ENCODE results near the gene NCOA7.
A peak's percentile ranks its signal among the peaks of the same experiment; 100 is the strongest.

The NCOA7 gene, protein sequence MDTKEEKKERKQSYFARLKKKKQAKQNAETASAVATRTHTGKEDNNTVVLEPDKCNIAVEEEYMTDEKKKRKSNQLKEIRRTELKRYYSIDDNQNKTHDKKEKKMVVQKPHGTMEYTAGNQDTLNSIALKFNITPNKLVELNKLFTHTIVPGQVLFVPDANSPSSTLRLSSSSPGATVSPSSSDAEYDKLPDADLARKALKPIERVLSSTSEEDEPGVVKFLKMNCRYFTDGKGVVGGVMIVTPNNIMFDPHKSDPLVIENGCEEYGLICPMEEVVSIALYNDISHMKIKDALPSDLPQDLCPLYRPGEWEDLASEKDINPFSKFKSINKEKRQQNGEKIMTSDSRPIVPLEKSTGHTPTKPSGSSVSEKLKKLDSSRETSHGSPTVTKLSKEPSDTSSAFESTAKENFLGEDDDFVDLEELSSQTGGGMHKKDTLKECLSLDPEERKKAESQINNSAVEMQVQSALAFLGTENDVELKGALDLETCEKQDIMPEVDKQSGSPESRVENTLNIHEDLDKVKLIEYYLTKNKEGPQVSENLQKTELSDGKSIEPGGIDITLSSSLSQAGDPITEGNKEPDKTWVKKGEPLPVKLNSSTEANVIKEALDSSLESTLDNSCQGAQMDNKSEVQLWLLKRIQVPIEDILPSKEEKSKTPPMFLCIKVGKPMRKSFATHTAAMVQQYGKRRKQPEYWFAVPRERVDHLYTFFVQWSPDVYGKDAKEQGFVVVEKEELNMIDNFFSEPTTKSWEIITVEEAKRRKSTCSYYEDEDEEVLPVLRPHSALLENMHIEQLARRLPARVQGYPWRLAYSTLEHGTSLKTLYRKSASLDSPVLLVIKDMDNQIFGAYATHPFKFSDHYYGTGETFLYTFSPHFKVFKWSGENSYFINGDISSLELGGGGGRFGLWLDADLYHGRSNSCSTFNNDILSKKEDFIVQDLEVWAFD

GRCh38 chr6:125790358-125791150, at the start of gene NCOA7:
TSS of gene NCOA7 (plus strand) at chr6:125790960. CDS start at chr6:125815355, 24,395 bp downstream.
- DNase-seq: no peak

DNA sequence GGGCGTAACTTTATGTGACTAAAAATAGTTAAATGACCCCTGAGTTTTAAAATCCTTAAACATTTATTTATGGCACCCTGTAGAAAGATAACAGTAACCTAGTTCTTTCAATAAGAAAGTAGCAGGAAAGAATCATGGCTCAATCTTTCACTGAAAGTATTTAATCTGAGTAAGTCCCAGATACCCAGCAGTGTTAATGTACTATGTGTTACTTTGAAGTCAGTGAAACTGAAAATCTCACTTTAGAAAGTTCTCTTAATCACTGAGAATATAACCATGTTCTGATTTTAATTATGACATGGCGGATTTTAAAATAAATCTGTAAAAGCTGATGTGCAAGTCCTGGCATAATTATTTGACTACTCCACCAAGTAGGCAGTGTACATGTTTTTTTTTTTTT, 49.4 kb upstream of the NCOA7 start:
- no peak for DNase-seq

DNA sequence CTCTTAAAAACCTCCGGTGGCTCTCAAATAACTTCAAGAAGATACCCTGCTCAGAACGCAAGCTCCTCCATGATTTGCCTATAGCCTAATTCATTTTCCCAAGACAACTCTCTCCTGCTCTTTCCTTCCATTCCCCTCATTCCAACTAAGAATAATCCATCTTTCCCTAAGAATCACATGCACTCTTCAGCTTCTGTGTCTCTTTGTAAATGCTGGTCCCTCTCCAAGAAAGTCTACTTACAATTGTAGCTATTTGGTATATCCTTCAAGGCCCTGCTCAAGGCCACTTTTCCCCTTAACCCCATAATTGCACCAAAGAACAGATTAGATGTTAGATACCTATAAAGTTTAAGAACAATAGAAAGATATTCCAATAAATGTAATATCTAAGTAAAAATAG, 48.7 kb upstream of the NCOA7 start:
- DNase-seq: no peak

GRCh38 chr6:125742464-125743120, 48.2 kb upstream of the NCOA7 start:
- DNase-seq: no peak

GRCh38 chr6:125743604-125744003, 47.2 kb upstream of the NCOA7 start:
- DNase-seq: no peak

DNA sequence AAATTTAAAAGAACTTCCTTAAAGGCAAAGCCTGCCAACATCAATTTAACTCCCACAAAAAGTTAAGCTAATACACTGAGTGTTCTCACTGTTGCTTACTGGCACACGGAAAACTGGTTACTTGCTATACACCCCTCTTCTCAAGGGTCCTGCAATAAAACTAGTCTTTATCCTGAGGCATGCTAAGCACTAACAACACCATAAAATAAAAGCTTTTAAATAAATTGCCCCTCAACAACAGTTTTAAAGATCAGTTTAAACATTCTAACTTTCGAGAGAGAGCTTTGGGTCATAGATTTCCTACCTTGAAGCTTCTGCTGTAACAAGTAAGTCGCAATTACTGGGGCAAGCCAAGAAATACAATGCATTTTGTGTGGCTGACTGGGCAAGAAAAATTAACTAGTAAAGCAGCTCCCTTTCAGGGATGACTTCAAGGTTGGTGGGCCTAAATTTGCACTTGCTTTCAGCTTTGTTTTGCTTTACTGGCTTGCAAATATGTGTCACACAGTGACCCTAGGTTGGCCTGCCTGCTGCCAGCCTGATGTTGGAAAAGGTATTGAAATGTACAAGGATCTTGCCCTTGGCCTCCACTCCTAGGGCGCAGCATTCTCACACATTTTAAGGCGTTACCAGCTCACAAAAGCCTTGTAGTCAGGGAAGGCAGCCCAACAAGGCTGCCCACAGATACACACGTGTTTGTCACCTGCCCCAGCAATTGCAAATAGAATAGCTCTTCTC, 45.3 kb upstream of the NCOA7 start:
- no peak for DNase-seq

- no peak for DNase-seq
These were observed 44.7 kb upstream of the NCOA7 start for GRCh38 chr6:125746019-125746414.

DNA sequence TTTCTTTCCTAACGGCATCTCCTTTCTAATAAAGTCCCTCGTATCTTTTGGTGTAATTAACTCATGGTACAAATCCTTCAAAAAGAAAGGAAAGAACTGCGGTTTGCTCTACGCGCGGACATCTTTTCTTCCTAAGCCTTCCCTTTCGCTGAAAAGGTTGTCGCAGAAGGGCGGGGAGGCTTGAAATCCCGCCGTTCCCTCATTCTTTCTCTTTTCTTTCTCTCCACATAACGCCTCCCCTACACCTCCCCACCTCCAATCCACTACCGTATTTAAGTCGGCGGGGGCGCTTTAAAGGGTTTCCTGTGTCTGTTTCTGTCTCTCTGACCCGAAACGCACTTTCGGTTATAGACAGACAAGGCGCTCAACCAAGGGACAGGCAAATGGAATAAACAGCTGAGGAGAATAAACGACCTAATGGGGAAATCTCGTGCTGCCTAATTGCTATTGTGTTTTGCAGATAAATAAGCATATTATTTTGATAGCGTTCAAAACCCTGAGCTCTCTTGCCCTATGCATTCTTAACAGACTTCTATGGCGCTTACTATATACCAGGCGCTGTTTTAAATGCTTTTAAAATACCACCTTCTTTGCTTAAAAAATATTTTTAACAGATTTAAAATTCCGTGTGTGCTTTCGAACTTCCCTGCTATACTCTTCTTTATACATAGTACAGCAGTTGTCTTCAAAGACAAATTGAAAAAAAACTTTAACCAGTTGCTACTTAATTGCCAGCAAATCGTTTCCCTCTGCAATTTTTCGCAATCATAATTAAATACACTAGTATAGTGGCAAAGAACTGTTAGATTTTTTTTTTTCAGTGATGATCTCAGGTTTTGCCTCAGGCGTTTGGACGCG, 43.8 kb upstream of the NCOA7 start:
- no peak for DNase-seq

DNA sequence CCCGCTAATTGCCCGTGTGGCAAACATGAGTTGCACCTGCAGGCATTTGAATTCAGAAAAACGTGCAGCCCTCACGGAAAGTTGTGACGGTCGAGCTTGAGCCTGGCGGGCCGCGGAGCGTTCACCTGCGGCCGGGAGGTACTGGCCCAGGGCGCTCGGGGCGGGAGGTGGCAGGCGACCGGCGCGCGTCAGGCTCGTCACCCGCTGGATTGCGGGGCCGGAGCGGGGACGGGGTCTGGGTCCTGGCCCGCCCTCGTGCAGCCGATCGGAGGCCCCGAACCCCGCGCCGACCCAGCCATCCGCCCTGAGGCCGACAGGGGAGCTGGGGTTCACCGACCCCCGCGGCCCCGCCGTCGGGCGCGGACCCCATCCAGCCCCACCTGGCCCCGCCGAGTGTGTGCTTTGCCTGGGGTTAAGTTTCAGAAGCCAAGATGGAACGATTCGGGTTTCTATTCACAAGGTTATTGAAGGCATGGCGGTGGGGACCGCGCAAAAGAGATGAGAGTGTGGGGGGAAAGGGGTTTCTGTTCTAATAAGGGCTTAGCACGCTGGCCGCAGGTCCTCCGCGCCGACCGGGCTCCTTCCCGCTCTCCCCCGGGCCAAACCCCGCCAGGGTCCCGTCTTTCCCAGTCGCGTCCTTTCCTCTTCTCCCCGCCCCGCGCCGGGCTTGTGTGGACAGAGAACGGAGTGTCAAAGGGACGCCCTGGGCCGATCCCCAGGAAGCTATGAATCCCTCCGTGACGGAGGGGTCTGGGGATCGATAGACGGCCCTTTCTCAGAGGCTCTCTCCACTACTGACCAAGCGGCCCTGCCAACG, 43.0 kb upstream of the NCOA7 start:
- no peak for DNase-seq

DNA sequence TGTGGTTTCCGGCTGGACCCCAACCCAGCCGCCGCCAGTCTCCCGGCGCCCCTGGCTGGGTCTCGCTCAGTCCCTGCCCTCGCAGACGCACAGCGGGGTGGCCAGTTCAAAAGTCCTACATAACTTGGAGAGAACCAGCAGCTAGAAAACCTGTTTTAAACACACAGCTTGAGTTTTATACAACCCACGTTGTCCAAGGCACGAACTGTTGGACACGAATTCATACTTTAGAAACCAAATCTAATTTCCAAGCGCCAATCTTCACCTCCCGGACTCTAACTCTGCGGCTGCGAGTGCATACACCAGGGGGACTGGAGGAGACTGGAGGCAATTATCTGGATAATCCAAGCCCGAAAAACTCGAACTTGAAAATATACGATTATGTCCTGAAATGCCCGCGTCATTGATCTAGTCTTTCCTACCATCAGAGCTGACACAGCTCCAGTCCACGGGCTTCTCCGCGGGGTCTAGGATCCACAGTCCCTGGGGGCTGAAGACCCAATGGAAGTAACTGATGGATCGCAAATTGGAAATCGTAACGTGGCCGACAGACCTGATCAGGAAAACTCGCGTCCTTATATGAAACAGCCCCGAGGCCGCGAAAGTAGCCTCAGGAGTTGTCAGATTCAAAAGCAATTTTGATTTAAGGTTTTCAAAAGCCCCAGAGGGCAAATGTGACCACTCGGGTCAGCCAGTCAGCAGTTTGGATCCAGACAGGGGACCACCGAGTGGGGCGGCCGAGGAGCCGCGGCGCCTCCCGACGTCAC, 42.2 kb upstream of the NCOA7 start:
- no peak for DNase-seq

GRCh38 chr6:125749173-125749864, 41.4 kb upstream of the NCOA7 start, which contains the start of gene HEY2:
TSS of gene HEY2 (plus strand) at chr6:125749632. CDS start at chr6:125749777, 145 bp downstream.
- peak; percentile 41 for DNase-seq

DNA sequence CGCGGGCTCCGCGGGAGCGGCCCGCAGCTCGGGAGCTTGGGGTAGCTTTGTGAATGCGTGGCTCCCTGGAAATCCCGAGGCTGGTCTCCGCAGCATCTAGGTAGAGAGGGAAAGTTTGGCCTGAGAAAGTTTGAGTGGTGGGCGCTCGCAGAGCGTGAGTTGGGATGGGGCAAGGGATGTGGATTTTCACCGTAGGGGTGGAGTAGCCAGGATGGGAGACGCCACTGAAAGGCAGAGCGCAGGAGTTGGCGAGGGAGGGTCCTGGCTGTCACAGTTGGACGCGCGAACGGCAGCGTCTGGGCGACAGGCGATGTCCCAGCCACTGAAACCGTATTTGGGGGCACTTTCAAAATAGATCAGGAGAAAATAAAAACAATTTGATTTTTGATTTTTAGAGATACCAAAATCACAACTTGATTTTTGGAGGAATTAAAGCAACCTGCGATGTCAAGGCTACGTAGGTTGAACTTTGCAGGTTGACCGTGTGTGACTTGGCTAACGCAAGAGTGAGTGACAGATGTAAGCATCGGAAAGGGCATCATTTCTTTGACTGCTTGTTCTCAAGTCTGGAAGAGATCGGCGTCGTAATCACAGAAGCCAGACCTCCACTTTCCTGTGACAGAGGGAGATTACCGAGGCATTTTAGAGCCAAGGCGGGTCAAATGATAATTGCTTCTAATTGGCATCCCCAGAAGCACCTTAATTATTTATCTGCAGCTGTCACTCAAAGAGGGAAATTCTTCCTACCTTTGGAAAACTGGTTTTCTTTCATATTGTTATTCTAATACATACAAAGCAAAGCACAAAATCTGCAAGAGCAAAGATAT, 40.7 kb upstream of the NCOA7 start:
- no peak for DNase-seq

DNA sequence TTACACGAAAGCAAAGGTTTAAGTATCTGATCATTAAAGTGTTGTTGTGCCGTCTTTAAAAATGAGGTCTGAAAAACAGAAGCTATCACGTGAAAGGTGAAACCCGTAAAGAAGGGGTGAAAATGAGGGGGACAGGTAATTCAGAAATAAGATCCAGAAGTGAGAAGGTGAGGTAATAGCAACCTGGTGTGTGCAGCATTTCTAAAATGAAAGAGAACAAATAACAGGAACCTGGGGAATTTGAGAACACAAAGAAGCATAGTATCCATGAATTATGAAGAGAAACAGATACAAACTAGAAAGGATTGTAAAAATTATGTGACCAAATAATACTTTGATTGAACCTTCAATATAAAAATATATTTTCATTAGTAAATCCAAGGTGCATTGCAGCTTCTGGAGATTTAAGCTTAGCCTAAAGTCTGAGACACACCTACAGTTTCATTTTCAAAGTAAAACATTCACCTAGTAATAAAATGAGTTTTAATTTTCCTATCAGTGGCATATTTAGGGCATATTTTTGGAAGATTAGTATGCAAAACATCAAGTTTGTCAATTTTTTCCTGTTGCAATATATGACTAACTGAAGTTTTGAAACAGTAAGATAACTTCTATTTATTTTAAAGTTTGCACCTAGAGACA, 39.9 kb upstream of the NCOA7 start:
- DNase-seq: no peak

- no peak for DNase-seq
These were observed 39.3 kb upstream of the NCOA7 start for GRCh38 chr6:125751334-125751916.

DNA sequence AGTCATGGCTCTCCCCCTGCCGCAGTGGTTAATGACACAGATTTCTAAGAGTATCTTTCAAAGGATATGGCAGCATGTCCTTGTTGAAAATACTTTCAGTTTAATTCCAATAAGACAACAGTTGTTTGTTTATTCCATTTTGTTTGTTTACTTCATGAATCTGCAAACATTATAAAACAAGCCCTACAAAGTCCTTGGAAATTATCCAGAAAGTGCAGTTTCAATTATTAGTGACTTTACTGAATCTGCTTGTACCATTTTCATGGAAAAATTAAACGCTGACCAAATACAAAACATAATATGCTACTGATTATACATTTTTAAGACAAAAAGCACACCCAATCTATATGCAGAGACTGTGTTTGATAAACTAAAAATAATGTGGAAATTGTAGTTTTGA, 38.0 kb upstream of the NCOA7 start:
- no peak for DNase-seq

GRCh38 chr6:125753218-125753936, 37.4 kb upstream of the NCOA7 start:
- DNase-seq: no peak
